ENCODE data around the gene SH3PXD2A. TPM values are rescaled to one million over a fixed set of nuclear protein-coding genes. Genes with fewer than 3 reads are reported as not detected.

The SH3PXD2A gene
- total and polyA plus RNA-seq, 2 donors (not counting 1 experiment from before 2014, with no cell fraction given): 3.2 to 33.5 TPM

DNA sequence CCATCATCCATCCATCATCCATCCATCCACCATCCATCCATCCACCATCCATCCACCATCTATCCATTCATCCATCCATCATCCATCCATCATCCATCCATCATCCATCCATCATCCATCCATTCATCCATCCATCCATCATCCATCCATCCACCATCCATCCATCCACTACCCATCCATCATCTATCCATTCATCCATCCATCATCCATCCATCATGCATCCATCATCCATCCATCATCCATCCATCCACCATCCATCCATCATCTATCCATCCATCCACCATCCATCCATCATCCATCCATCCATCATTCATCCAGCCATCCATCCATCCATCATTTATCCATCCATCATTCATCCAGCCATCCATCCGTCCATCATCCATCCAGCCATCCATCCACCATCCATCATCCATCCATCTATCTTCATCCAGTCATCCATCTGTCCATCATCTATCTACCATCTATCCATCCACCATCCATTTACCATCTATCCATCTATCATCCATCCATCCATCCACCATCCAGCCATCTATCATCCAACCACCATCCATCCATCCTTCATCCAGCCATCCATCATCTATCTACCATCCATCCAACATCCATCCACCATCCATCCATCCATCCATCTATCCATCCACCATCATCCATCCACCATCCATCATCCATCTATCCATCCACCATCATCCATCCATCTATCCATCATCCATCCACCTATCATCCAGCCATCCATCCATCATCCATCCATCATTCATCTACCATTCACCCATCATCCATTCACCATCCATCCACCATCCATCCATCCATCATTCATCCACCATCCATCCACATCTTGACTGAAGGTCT, 153.8 kb downstream of the SH3PXD2A start:
- H2AFZ ChIP-seq (ENCODE audit: insufficient read depth, low read depth, low read length, poor library complexity, severe bottlenecking): no peak overlapping the region
- no peak overlapping the region for H3K4me3 ChIP-seq (ENCODE audit: control extremely low read depth in 1 of 5, extremely low read depth in 1 of 5, insufficient read depth in 1 of 5, low read depth in 2 of 5, low read length in 4 of 5)
- H3K27me3 ChIP-seq (replicated peaks in 1 of 4; ENCODE audit: control extremely low read depth in 1 of 4, control insufficient read depth in 3 of 4, insufficient read depth in 4 of 4, low read length in 3 of 4): no peaks in the 10 kb centered on the region
- no peak overlapping the region for H3K4me2 ChIP-seq (replicated peaks; ENCODE audit: low read depth, low read length, poor library complexity, severe bottlenecking)
- TF ChIP-seq EZH2 (IDR thresholded peaks at IDR 0.05; ENCODE audit: borderline replicate concordance, insufficient read depth, low read depth, low read length, poor library complexity, severe bottlenecking): no peak
- TF ChIP-seq, protein P1, sequence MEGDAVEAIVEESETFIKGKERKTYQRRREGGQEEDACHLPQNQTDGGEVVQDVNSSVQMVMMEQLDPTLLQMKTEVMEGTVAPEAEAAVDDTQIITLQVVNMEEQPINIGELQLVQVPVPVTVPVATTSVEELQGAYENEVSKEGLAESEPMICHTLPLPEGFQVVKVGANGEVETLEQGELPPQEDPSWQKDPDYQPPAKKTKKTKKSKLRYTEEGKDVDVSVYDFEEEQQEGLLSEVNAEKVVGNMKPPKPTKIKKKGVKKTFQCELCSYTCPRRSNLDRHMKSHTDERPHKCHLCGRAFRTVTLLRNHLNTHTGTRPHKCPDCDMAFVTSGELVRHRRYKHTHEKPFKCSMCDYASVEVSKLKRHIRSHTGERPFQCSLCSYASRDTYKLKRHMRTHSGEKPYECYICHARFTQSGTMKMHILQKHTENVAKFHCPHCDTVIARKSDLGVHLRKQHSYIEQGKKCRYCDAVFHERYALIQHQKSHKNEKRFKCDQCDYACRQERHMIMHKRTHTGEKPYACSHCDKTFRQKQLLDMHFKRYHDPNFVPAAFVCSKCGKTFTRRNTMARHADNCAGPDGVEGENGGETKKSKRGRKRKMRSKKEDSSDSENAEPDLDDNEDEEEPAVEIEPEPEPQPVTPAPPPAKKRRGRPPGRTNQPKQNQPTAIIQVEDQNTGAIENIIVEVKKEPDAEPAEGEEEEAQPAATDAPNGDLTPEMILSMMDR (IDR thresholded peaks at IDR 0.05): no peak
- Mint-ChIP-seq H3K27me3 (no peaks in the 10 kb centered on the region), H3K4me3 (no peak overlapping the region), H3K27ac (no peak overlapping the region), H3K9me3 (ENCODE audit: insufficient read depth) (no peaks in the 10 kb centered on the region), H3K4me1 (peaks cover 1% of the 10 kb centered on the region)
- peaks cover 1 to 3% of the 10 kb centered on the region in 2 donors for H3K4me1 ChIP-seq (ENCODE audit: control insufficient read depth in 2 of 2, insufficient read depth in 2 of 2, low read length in 2 of 2)
- POLR2A ChIA-PET: no interaction called here
- H4K20me1 ChIP-seq (ENCODE audit: control insufficient read depth, insufficient read depth, low read length, poor library complexity, severe bottlenecking): no peaks in the 10 kb centered on the region
- H3K9ac ChIP-seq (ENCODE audit: low read length): no peak overlapping the region
- H3K36me3 ChIP-seq (replicated peaks in 1 of 2; ENCODE audit: control extremely low read depth in 1 of 2, control insufficient read depth in 1 of 2, extremely low read depth in 1 of 2, insufficient read depth in 2 of 2, low read length in 1 of 2): no peaks in the 10 kb centered on the region
- H3K79me2 ChIP-seq (ENCODE audit: control insufficient read depth, insufficient read depth, low read length): no peaks in the 10 kb centered on the region
- no peak for ATAC-seq (ENCODE audit: low read depth)
- no peak overlapping the region for H3K27ac ChIP-seq (ENCODE audit: low read length in 2 of 2)
- CTCF ChIA-PET: interaction anchor here (1.1 kb wide), 1 partner anchor 8 kb away, joined by 3 read pairs; no protein-coding TSS in a partner anchor
- H3K9me3 ChIP-seq (ENCODE audit: control extremely low read depth in 1 of 3, control insufficient read depth in 2 of 3, insufficient read depth in 1 of 3, low read length in 2 of 3): no peaks in the 10 kb centered on the region
- no peak for DNase-seq
- intact Hi-C loops (cut with micrococcal nuclease): no loop called here
- WGBS (ENCODE audit: insufficient coverage): 52% methylated on average over 1 of the region's 1 CpG

DNA sequence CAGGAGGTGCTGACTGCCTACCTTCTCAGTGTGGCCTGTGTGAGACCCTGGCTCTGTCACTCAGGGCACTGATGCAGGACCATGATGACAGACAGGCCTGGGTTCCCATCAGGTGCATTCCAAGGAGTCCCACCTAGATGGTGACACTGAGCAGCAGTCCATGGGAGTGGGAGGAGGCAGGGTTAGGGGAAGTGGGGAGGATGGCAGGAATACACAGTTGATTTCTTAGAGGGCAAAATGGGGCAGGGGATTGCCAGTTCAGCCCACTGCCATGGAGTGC, 155.0 kb downstream of the SH3PXD2A start:
- H3K4me3 ChIP-seq (ENCODE audit: control extremely low read depth in 1 of 5, extremely low read depth in 1 of 5, insufficient read depth in 1 of 5, low read depth in 2 of 5, low read length in 4 of 5): no peak overlapping the region
- no peaks in the 10 kb centered on the region for H3K79me2 ChIP-seq (ENCODE audit: control insufficient read depth, insufficient read depth, low read length)
- TF ChIP-seq, protein P1 (IDR thresholded peaks at IDR 0.05): no peak
- no peak for TF ChIP-seq EZH2 (IDR thresholded peaks at IDR 0.05; ENCODE audit: borderline replicate concordance, insufficient read depth, low read depth, low read length, poor library complexity, severe bottlenecking)
- ChIA-PET CTCF (no interaction called here), POLR2A (no interaction called here)
- no peak overlapping the region for H3K9ac ChIP-seq (ENCODE audit: low read length)
- no peaks in the 10 kb centered on the region for H3K9me3 Mint-ChIP-seq (ENCODE audit: insufficient read depth)
- no peaks in the 10 kb centered on the region for H3K27me3 ChIP-seq (replicated peaks in 1 of 4; ENCODE audit: control extremely low read depth in 1 of 4, control insufficient read depth in 3 of 4, insufficient read depth in 4 of 4, low read length in 3 of 4)
- intact Hi-C loops (cut with micrococcal nuclease): no loop called here
- H3K27me3 Mint-ChIP-seq: no peaks in the 10 kb centered on the region
- no peak overlapping the region for H3K27ac Mint-ChIP-seq
- no peak overlapping the region for H3K4me3 Mint-ChIP-seq
- no peaks in the 10 kb centered on the region for H4K20me1 ChIP-seq (ENCODE audit: control insufficient read depth, insufficient read depth, low read length, poor library complexity, severe bottlenecking)
- no peak overlapping the region for H2AFZ ChIP-seq (ENCODE audit: insufficient read depth, low read depth, low read length, poor library complexity, severe bottlenecking)
- H3K4me2 ChIP-seq (replicated peaks; ENCODE audit: low read depth, low read length, poor library complexity, severe bottlenecking): no peak overlapping the region
- peaks cover 13% of the 10 kb centered on the region for H3K4me1 Mint-ChIP-seq
- ATAC-seq (ENCODE audit: low read depth) (no peak), DNase-seq (no peak)
- H3K27ac ChIP-seq (ENCODE audit: low read length in 2 of 2): no peak overlapping the region
- H3K9me3 ChIP-seq (ENCODE audit: control extremely low read depth in 1 of 3, control insufficient read depth in 2 of 3, insufficient read depth in 1 of 3, low read length in 2 of 3): no peaks in the 10 kb centered on the region
- H3K4me1 ChIP-seq (ENCODE audit: control insufficient read depth in 2 of 2, insufficient read depth in 2 of 2, low read length in 2 of 2): peaks cover 12 to 16% of the 10 kb centered on the region in 2 donors
- no peaks in the 10 kb centered on the region for H3K36me3 ChIP-seq (replicated peaks in 1 of 2; ENCODE audit: control extremely low read depth in 1 of 2, control insufficient read depth in 1 of 2, extremely low read depth in 1 of 2, insufficient read depth in 2 of 2, low read length in 1 of 2)
